HAP-1 (cell line): ENCODE results near the gene C19orf85.

ENCODE experiments used
- DNase-seq, 2 experiments: peaks; one replicate each; pipeline ENCODE4 v3.0.0-alpha.2; 2016 to 2020; ENCODE audit warnings: low spot score in 2 of 2
- H3K27me3 ChIP-seq: fragments of 250-450 bp; sonication (Bioruptor Pico); 2 replicates; pipeline ENCODE4 v1.5.1; 2020; ENCODE audit warnings: low read depth, mild to moderate bottlenecking, moderate library complexity
- H3K36me3 ChIP-seq: fragments of 250-450 bp; sonication (Bioruptor Pico); replicated peaks from 2 replicates; pipeline ENCODE4 v1.5.1; 2020; ENCODE audit warnings: mild to moderate bottlenecking
- H3K4me1 ChIP-seq: fragments of 250-450 bp; sonication (Bioruptor Pico); 2 replicates; pipeline ENCODE4 v1.5.1; 2020; ENCODE audit warnings: mild to moderate bottlenecking
- H3K4me3 ChIP-seq: fragments of 250-450 bp; sonication (Bioruptor Pico); 2 replicates; pipeline ENCODE4 v1.5.1; 2020; ENCODE audit warnings: mild to moderate bottlenecking, moderate library complexity
- H3K9me3 ChIP-seq: fragments of 250-450 bp; sonication (Bioruptor Pico); 2 replicates; pipeline ENCODE4 v1.5.1; 2020; ENCODE audit warnings: mild to moderate bottlenecking, moderate library complexity
- in situ Hi-C: fragments of 300-500 bp; cut with MboI; formaldehyde crosslinking; loops from 3 replicates; pipeline ENCODE4 v1.14.3; 2020; ENCODE audit warnings: low sequenced_read_pairs, inconsistent platforms, mixed read lengths

Gene C19orf85

GRCh38 chr19:55463583-55464031 lies 944 bp downstream of the C19orf85 start:
- in situ Hi-C loops: no loop called here
- Histone ChIP-seq H3K9me3 (no peaks in the 10 kb centered on the region), H3K4me3 (no peak overlapping the region), H3K4me1 (peaks cover 24% of the 10 kb centered on the region), H3K27me3 (no peaks in the 10 kb centered on the region), H3K36me3 (no peaks in the 10 kb centered on the region)
- no peak for DNase-seq

GRCh38 chr19:55462722-55463121 lies 1.8 kb downstream of the C19orf85 start:
- in situ Hi-C loops: no loop called here

GRCh38 chr19:55461974-55462626 lies 2.5 kb downstream of the C19orf85 start:
- H3K4me3 ChIP-seq: peak overlapping the region; percentile 32
- in situ Hi-C loops: no loop called here
- no peaks in the 10 kb centered on the region for H3K27me3 ChIP-seq
- no peaks in the 10 kb centered on the region for H3K36me3 ChIP-seq
- H3K4me1 ChIP-seq: peaks cover 26% of the 10 kb centered on the region
- no peaks in the 10 kb centered on the region for H3K9me3 ChIP-seq
- peak in 1 of 2 experiments; percentile 61 for DNase-seq

More at GRCh38 chr19:55462722-55463121, 1.8 kb downstream of the C19orf85 start:
- H3K4me3 ChIP-seq: no peak overlapping the region
- H3K9me3 ChIP-seq: no peaks in the 10 kb centered on the region
- H3K4me1 ChIP-seq: peaks cover 26% of the 10 kb centered on the region
- no peaks in the 10 kb centered on the region for H3K27me3 ChIP-seq
- H3K36me3 ChIP-seq: no peaks in the 10 kb centered on the region
- no peak for DNase-seq

- peaks cover 26% of the 10 kb centered on the region for H3K4me1 ChIP-seq
- H3K27me3 ChIP-seq: no peaks in the 10 kb centered on the region
- in situ Hi-C loops: no loop called here
Observed at GRCh38 chr19:55461259-55461973, 3.1 kb downstream of the C19orf85 start, which contains the start of gene ISOC2. TSS of gene ISOC2 (minus strand) at chr19:55461642. CDS start at chr19:55456486, 5,156 bp downstream.

GRCh38 chr19:55460670-55461258 lies 3.8 kb downstream of the C19orf85 start:
- Histone ChIP-seq H3K9me3 (no peaks in the 10 kb centered on the region), H3K4me1 (peaks cover 26% of the 10 kb centered on the region), H3K4me3 (peak overlapping the region; percentile 64), H3K27me3 (no peaks in the 10 kb centered on the region), H3K36me3 (no peaks in the 10 kb centered on the region)
- in situ Hi-C loops: no loop called here
- peak; percentile 91 to 97 for DNase-seq

More at GRCh38 chr19:55461259-55461973, 3.1 kb downstream of the C19orf85 start, which contains the start of gene ISOC2:
- DNase-seq: peak; percentile 99 to 100
- Histone ChIP-seq H3K9me3 (no peaks in the 10 kb centered on the region), H3K36me3 (no peaks in the 10 kb centered on the region), H3K4me3 (peak within 1 kb of the TSS; percentile 64)

GRCh38 chr19:55459950-55460657 lies 4.4 kb downstream of the C19orf85 start:
- H3K36me3 ChIP-seq: peaks cover 5% of the 10 kb centered on the region; the same call in 1 of the 2 replicates
- DNase-seq: peak in 1 of 2 experiments; percentile 51
- peak overlapping the region; percentile 64 for H3K4me3 ChIP-seq
- no peaks in the 10 kb centered on the region for H3K9me3 ChIP-seq
- no peaks in the 10 kb centered on the region for H3K27me3 ChIP-seq
- peaks cover 26% of the 10 kb centered on the region for H3K4me1 ChIP-seq
- in situ Hi-C loops: no loop called here

GRCh38 chr19:55459551-55459949 lies 5.0 kb downstream of the C19orf85 start:
- DNase-seq: peak; percentile 68 to 73
- in situ Hi-C loops: no loop called here
- H3K9me3 ChIP-seq: no peaks in the 10 kb centered on the region
- peaks cover 5% of the 10 kb centered on the region; the same call in 1 of the 2 replicates for H3K36me3 ChIP-seq
- peaks cover 26% of the 10 kb centered on the region for H3K4me1 ChIP-seq
- H3K4me3 ChIP-seq: peak overlapping the region; percentile 6; the same call in 1 of the 2 replicates
- H3K27me3 ChIP-seq: no peaks in the 10 kb centered on the region

GRCh38 chr19:55457683-55458457 lies 6.7 kb downstream of the C19orf85 start:
- in situ Hi-C loops: no loop called here
- no peak for DNase-seq
- peaks cover 8% of the 10 kb centered on the region; the same call in 1 of the 2 replicates for H3K36me3 ChIP-seq
- H3K27me3 ChIP-seq: no peaks in the 10 kb centered on the region
- peaks cover 26% of the 10 kb centered on the region for H3K4me1 ChIP-seq
- no peaks in the 10 kb centered on the region for H3K9me3 ChIP-seq
- H3K4me3 ChIP-seq: no peak overlapping the region

- Histone ChIP-seq H3K36me3 (peaks cover 8% of the 10 kb centered on the region; the same call in 1 of the 2 replicates), H3K27me3 (peaks cover 9% of the 10 kb centered on the region), H3K4me1 (peaks cover 22% of the 10 kb centered on the region), H3K9me3 (no peaks in the 10 kb centered on the region), H3K4me3 (no peak overlapping the region)
- no peak for DNase-seq
- in situ Hi-C loops: no loop called here
Observed at GRCh38 chr19:55456347-55456746, 8.2 kb downstream of the C19orf85 start.

- peaks cover 8% of the 10 kb centered on the region; the same call in 1 of the 2 replicates for H3K36me3 ChIP-seq
- in situ Hi-C loops: no loop called here
Observed at GRCh38 chr19:55455576-55456235, 8.8 kb downstream of the C19orf85 start.

GRCh38 chr19:55454787-55455243 lies 9.7 kb downstream of the C19orf85 start:
- peak in 1 of 2 experiments; percentile 71 for DNase-seq
- in situ Hi-C loops: no loop called here
- H3K9me3 ChIP-seq: no peaks in the 10 kb centered on the region
- H3K36me3 ChIP-seq: peaks cover 8% of the 10 kb centered on the region; the same call in 1 of the 2 replicates
- H3K27me3 ChIP-seq: peaks cover 12% of the 10 kb centered on the region
- peaks cover 14% of the 10 kb centered on the region for H3K4me1 ChIP-seq
- H3K4me3 ChIP-seq: no peak overlapping the region

More at GRCh38 chr19:55455576-55456235, 8.8 kb downstream of the C19orf85 start:
- Histone ChIP-seq H3K4me1 (peaks cover 20% of the 10 kb centered on the region), H3K27me3 (peaks cover 12% of the 10 kb centered on the region), H3K9me3 (no peaks in the 10 kb centered on the region), H3K4me3 (no peak overlapping the region)
- no peak for DNase-seq
